HEK293 (cell line): ENCODE data around the gene S100A13.

Experiments
- FEZF1 ChIP-seq: fragments of 450-650 bp; formaldehyde crosslinking; IDR thresholded peaks from 2 replicates; pipeline ENCODE4 v1.5.1; 2016; ENCODE audit warnings: missing biosample characterization, missing genetic modification characterization
- KLF8 ChIP-seq: fragments of 450-650 bp; formaldehyde crosslinking; IDR thresholded peaks from 2 replicates; pipeline ENCODE4 v1.5.1; 2016; ENCODE audit warnings: missing biosample characterization, missing genetic modification characterization
- PRDM1 ChIP-seq: fragments of 450-650 bp; formaldehyde crosslinking; IDR thresholded peaks from 2 replicates; pipeline ENCODE4; 2016; ENCODE audit warnings: missing biosample characterization, missing genetic modification characterization
- YY2 ChIP-seq: fragments of 450-650 bp; formaldehyde crosslinking; IDR thresholded peaks from 2 replicates; pipeline ENCODE4 v1.5.1; 2016; ENCODE audit warnings: missing biosample characterization, missing genetic modification characterization
- ZBTB1 ChIP-seq: fragments of 450-650 bp; formaldehyde crosslinking; IDR thresholded peaks from 2 replicates; pipeline ENCODE4 v1.5.1; 2016; ENCODE audit warnings: missing biosample characterization, missing genetic modification characterization
- ZBTB7A ChIP-seq: fragments of 450-650 bp; formaldehyde crosslinking; IDR thresholded peaks from 2 replicates; pipeline ENCODE4 v1.5.1; 2016; ENCODE audit warnings: low read depth, missing biosample characterization, missing genetic modification characterization
- ZFP69B ChIP-seq: fragments of 450-650 bp; formaldehyde crosslinking; IDR thresholded peaks from 2 replicates; pipeline ENCODE4 v1.5.1; 2016; ENCODE audit warnings: missing biosample characterization, missing genetic modification characterization
- ZNF121 ChIP-seq: fragments of 450-650 bp; formaldehyde crosslinking; IDR thresholded peaks from 2 replicates; pipeline ENCODE4 v1.5.1; 2016; ENCODE audit warnings: missing biosample characterization, missing genetic modification characterization
- ZNF133 ChIP-seq: fragments of 450-650 bp; formaldehyde crosslinking; IDR thresholded peaks from 2 replicates; pipeline ENCODE4 v1.5.1; 2016; ENCODE audit warnings: missing biosample characterization, missing genetic modification characterization
- ZNF202 ChIP-seq: fragments of 450-650 bp; formaldehyde crosslinking; IDR thresholded peaks from 2 replicates; pipeline ENCODE4 v1.5.1; 2016; ENCODE audit warnings: missing biosample characterization, missing genetic modification characterization, borderline replicate concordance
- ZNF214 ChIP-seq: fragments of 450-650 bp; formaldehyde crosslinking; IDR thresholded peaks from 2 replicates; pipeline ENCODE4 v1.5.1; 2017; ENCODE audit warnings: missing biosample characterization, mild to moderate bottlenecking, missing genetic modification characterization, borderline replicate concordance
- ZNF223 ChIP-seq: fragments of 450-650 bp; formaldehyde crosslinking; IDR thresholded peaks from 2 replicates; pipeline ENCODE4 v1.5.1; 2016; ENCODE audit warnings: missing biosample characterization, missing genetic modification characterization
- ZNF248 ChIP-seq: fragments of 450-650 bp; formaldehyde crosslinking; IDR thresholded peaks from 2 replicates; pipeline ENCODE4 v1.5.1; 2017; ENCODE audit warnings: missing biosample characterization, missing genetic modification characterization
- ZNF335 ChIP-seq: fragments of 450-650 bp; formaldehyde crosslinking; conservative IDR thresholded peaks from 2 replicates; pipeline ENCODE4 v1.5.1; 2016; ENCODE audit warnings: missing biosample characterization, missing genetic modification characterization
- ZNF391 ChIP-seq: fragments of 450-650 bp; formaldehyde crosslinking; IDR thresholded peaks from 2 replicates; pipeline ENCODE4 v1.5.1; 2016; ENCODE audit warnings: low read depth, missing biosample characterization, missing genetic modification characterization, borderline replicate concordance
- ZNF76 ChIP-seq: fragments of 450-650 bp; formaldehyde crosslinking; IDR thresholded peaks from 2 replicates; pipeline ENCODE4; 2016; ENCODE audit warnings: low read depth, missing biosample characterization, missing genetic modification characterization, borderline replicate concordance
- ZNF792 ChIP-seq: fragments of 450-650 bp; formaldehyde crosslinking; IDR thresholded peaks from 2 replicates; pipeline ENCODE4 v1.5.1; 2016; ENCODE audit warnings: missing biosample characterization, missing genetic modification characterization
- ZNF830 ChIP-seq: fragments of 450-650 bp; IDR thresholded peaks from 2 replicates; pipeline ENCODE4 v1.5.0; 2018; ENCODE audit warnings: missing biosample characterization, missing genetic modification characterization, low read depth, mild to moderate bottlenecking, moderate library complexity
- ZSCAN30 ChIP-seq: fragments of 450-650 bp; IDR thresholded peaks from 2 replicates; pipeline ENCODE4 v1.5.1; 2018; ENCODE audit warnings: missing biosample characterization, mild to moderate bottlenecking, missing genetic modification characterization, moderate library complexity
- TF ChIP-seq, protein P1 (sequence below): fragments of 450-650 bp; formaldehyde crosslinking; IDR thresholded peaks from 2 replicates; pipeline ENCODE4 v1.5.1; 2016; ENCODE audit warnings: missing biosample characterization, missing genetic modification characterization
- TF ChIP-seq, protein P2 (sequence below): fragments of 450-650 bp; formaldehyde crosslinking; IDR thresholded peaks from 2 replicates; pipeline ENCODE4 v1.5.1; 2016; ENCODE audit warnings: missing biosample characterization, missing genetic modification characterization
- TF ChIP-seq, protein P3 (sequence below): fragments of 450-650 bp; formaldehyde crosslinking; IDR thresholded peaks from 2 replicates; pipeline ENCODE4 v1.5.1; 2017; ENCODE audit warnings: missing biosample characterization, missing genetic modification characterization
- TF ChIP-seq, protein P4 (sequence below): sonication (generic); formaldehyde crosslinking; IDR thresholded peaks from 2 replicates; pipeline ENCODE4 v1.8.1; 2022; ENCODE audit warnings: mild to moderate bottlenecking, moderate library complexity, missing genetic modification reagents
- TF ChIP-seq, protein P5 (sequence below): fragments of 450-650 bp; formaldehyde crosslinking; IDR thresholded peaks from 2 replicates; pipeline ENCODE4 v1.5.1; 2016; ENCODE audit warnings: missing biosample characterization, missing genetic modification characterization
- TF ChIP-seq, protein P6 (sequence below): fragments of 450-650 bp; formaldehyde crosslinking; IDR thresholded peaks from 2 replicates; pipeline ENCODE4 v1.5.1; 2016; ENCODE audit warnings: missing biosample characterization, missing genetic modification characterization, borderline replicate concordance

The S100A13 gene

DNA sequence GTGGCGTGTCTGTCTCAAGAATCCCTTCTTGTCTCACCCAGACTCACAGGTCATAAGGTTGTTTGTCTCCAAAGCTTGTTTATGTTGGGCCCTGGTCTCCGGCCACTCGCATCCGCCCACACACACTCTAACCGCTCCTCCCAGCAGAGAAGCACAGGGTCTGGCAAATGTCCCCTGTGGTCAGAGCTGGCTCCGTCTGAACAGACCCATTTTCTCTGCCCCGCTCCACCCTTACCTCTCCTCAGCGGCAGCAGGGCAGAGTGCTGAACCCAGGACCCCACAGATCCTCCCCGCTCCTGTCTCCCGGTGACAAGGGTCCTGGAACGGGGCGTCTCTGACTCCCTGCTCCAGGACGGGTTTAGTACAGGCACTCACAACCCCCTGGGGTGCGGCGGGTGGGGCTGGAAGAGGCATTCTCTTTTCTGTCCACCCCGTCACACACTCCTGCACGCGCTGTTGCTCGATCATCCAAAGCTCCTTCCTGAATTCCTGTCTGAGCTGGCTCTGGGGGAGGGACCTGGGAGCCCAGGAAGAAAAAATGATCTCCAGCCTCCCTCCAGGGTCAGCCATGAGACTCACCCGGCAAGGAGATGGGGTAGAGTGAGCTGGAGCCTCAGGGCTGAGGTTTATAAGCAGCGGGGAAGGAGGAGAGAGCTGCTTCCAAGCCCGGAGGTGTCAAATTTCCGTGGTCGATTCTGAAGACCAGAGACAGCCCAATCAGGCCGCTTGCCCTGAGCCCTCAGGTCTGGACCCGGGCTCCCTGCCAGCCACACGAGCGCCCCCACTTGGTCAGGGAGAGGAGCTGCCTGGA is at the start of gene S100A13 (continued):
- TF ChIP-seq, protein P1, sequence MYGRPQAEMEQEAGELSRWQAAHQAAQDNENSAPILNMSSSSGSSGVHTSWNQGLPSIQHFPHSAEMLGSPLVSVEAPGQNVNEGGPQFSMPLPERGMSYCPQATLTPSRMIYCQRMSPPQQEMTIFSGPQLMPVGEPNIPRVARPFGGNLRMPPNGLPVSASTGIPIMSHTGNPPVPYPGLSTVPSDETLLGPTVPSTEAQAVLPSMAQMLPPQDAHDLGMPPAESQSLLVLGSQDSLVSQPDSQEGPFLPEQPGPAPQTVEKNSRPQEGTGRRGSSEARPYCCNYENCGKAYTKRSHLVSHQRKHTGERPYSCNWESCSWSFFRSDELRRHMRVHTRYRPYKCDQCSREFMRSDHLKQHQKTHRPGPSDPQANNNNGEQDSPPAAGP (tag by site-specific recombination), result no peak
- TF ChIP-seq, protein P2, sequence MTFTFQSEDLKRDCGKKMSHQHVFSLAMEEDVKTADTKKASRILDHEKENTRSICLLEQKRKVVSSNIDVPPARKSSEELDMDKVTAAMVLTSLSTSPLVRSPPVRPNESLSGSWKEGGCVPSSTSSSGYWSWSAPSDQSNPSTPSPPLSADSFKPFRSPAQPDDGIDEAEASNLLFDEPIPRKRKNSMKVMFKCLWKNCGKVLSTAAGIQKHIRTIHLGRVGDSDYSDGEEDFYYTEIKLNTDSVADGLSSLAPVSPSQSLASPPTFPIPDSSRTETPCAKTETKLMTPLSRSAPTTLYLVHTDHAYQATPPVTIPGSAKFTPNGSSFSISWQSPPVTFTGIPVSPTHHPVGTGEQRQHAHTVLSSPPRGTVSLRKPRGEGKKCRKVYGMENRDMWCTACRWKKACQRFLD (tag by site-specific recombination), result no peak
- TF ChIP-seq, protein P3, sequence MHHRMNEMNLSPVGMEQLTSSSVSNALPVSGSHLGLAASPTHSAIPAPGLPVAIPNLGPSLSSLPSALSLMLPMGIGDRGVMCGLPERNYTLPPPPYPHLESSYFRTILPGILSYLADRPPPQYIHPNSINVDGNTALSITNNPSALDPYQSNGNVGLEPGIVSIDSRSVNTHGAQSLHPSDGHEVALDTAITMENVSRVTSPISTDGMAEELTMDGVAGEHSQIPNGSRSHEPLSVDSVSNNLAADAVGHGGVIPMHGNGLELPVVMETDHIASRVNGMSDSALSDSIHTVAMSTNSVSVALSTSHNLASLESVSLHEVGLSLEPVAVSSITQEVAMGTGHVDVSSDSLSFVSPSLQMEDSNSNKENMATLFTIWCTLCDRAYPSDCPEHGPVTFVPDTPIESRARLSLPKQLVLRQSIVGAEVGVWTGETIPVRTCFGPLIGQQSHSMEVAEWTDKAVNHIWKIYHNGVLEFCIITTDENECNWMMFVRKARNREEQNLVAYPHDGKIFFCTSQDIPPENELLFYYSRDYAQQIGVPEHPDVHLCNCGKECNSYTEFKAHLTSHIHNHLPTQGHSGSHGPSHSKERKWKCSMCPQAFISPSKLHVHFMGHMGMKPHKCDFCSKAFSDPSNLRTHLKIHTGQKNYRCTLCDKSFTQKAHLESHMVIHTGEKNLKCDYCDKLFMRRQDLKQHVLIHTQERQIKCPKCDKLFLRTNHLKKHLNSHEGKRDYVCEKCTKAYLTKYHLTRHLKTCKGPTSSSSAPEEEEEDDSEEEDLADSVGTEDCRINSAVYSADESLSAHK (tag by site-specific recombination), result peak; percentile 32
- TF ChIP-seq ZNF391 (tag by site-specific recombination), result no peak
- no peak for TF ChIP-seq ZNF792 (tag by site-specific recombination)
- TF ChIP-seq ZNF830 (tag by site-specific recombination), result no peak
- TF ChIP-seq ZNF202 (tag by site-specific recombination), result no peak
- TF ChIP-seq KLF8 (tag by site-specific recombination), result peak; percentile 64
- TF ChIP-seq FEZF1, result peak; percentile 22; the same call in 1 of the 2 replicates
- no peak for TF ChIP-seq ZBTB7A (tag by site-specific recombination)
- peak; percentile 7; the same call in 1 of the 2 replicates for TF ChIP-seq ZNF121 (tag by site-specific recombination)
- no peak; the same call in 1 of the 2 replicates for TF ChIP-seq PRDM1 (tag by site-specific recombination)
- TF ChIP-seq ZNF214 (tag by site-specific recombination), result no peak
- TF ChIP-seq, protein P4, sequence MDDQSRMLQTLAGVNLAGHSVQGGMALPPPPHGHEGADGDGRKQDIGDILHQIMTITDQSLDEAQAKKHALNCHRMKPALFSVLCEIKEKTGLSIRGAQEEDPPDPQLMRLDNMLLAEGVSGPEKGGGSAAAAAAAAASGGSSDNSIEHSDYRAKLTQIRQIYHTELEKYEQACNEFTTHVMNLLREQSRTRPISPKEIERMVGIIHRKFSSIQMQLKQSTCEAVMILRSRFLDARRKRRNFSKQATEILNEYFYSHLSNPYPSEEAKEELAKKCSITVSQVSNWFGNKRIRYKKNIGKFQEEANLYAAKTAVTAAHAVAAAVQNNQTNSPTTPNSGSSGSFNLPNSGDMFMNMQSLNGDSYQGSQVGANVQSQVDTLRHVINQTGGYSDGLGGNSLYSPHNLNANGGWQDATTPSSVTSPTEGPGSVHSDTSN (CRISPR knock-in tag), result no peak
- TF ChIP-seq ZNF335 (tag by site-specific recombination), result peak; percentile 77
- TF ChIP-seq ZSCAN30 (tag by site-specific recombination), result peak; percentile 65
- no peak for TF ChIP-seq YY2 (tag by site-specific recombination)
- TF ChIP-seq ZNF133 (tag by site-specific recombination), result no peak
- TF ChIP-seq ZNF248 (tag by site-specific recombination), result no peak
- no peak for TF ChIP-seq ZBTB1
- TF ChIP-seq, protein P5, sequence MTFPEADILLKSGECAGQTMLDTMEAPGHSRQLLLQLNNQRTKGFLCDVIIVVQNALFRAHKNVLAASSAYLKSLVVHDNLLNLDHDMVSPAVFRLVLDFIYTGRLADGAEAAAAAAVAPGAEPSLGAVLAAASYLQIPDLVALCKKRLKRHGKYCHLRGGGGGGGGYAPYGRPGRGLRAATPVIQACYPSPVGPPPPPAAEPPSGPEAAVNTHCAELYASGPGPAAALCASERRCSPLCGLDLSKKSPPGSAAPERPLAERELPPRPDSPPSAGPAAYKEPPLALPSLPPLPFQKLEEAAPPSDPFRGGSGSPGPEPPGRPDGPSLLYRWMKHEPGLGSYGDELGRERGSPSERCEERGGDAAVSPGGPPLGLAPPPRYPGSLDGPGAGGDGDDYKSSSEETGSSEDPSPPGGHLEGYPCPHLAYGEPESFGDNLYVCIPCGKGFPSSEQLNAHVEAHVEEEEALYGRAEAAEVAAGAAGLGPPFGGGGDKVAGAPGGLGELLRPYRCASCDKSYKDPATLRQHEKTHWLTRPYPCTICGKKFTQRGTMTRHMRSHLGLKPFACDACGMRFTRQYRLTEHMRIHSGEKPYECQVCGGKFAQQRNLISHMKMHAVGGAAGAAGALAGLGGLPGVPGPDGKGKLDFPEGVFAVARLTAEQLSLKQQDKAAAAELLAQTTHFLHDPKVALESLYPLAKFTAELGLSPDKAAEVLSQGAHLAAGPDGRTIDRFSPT (tag by site-specific recombination), result peak; percentile 55
- no peak for TF ChIP-seq ZNF76 (tag by site-specific recombination)
- TF ChIP-seq ZFP69B, result no peak
- TF ChIP-seq, protein P6, sequence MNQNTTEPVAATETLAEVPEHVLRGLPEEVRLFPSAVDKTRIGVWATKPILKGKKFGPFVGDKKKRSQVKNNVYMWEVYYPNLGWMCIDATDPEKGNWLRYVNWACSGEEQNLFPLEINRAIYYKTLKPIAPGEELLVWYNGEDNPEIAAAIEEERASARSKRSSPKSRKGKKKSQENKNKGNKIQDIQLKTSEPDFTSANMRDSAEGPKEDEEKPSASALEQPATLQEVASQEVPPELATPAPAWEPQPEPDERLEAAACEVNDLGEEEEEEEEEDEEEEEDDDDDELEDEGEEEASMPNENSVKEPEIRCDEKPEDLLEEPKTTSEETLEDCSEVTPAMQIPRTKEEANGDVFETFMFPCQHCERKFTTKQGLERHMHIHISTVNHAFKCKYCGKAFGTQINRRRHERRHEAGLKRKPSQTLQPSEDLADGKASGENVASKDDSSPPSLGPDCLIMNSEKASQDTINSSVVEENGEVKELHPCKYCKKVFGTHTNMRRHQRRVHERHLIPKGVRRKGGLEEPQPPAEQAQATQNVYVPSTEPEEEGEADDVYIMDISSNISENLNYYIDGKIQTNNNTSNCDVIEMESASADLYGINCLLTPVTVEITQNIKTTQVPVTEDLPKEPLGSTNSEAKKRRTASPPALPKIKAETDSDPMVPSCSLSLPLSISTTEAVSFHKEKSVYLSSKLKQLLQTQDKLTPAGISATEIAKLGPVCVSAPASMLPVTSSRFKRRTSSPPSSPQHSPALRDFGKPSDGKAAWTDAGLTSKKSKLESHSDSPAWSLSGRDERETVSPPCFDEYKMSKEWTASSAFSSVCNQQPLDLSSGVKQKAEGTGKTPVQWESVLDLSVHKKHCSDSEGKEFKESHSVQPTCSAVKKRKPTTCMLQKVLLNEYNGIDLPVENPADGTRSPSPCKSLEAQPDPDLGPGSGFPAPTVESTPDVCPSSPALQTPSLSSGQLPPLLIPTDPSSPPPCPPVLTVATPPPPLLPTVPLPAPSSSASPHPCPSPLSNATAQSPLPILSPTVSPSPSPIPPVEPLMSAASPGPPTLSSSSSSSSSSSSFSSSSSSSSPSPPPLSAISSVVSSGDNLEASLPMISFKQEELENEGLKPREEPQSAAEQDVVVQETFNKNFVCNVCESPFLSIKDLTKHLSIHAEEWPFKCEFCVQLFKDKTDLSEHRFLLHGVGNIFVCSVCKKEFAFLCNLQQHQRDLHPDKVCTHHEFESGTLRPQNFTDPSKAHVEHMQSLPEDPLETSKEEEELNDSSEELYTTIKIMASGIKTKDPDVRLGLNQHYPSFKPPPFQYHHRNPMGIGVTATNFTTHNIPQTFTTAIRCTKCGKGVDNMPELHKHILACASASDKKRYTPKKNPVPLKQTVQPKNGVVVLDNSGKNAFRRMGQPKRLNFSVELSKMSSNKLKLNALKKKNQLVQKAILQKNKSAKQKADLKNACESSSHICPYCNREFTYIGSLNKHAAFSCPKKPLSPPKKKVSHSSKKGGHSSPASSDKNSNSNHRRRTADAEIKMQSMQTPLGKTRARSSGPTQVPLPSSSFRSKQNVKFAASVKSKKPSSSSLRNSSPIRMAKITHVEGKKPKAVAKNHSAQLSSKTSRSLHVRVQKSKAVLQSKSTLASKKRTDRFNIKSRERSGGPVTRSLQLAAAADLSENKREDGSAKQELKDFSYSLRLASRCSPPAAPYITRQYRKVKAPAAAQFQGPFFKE (tag by site-specific recombination), result no peak
- peak; percentile 28; the same call in 1 of the 2 replicates for TF ChIP-seq ZNF223
